Thyroid gland (tissue), 4 donors: Measurements from ENCODE around the gene CEACAM8. TPM values are rescaled to one million over a fixed set of nuclear protein-coding genes. Genes with fewer than 3 reads are reported as not detected.

Experiments used
- DNase-seq, 2 donors: peaks; one replicate each; pipeline ENCODE4 v3.0.0-alpha.2; 2019
- H3K27ac ChIP-seq, 3 donors: fragments of 200-600 bp; sonication (generic); 1 replicate in 2 of 3; 2 replicates in 1 of 3; pipeline ENCODE4 v1.5.1; 2016 to 2019; ENCODE audit warnings: mild to moderate bottlenecking in 1 of 3, moderate library complexity in 1 of 3
- H3K27me3 ChIP-seq: fragments of 200-600 bp; sonication (generic); one replicate; pipeline ENCODE4 v1.5.1; 2019
- H3K36me3 ChIP-seq, 2 donors: fragments of 200-600 bp; sonication (generic); one replicate each; pipeline ENCODE4 v1.5.1; 2016 to 2019
- H3K4me1 ChIP-seq, 2 donors: fragments of 200-600 bp; sonication (generic); one replicate each; pipeline ENCODE4 v1.5.1; 2017 to 2019
- H3K4me3 ChIP-seq, 3 donors: fragments of 200-600 bp; sonication (generic); replicated peaks in 1 of 3; 1 replicate in 2 of 3; 2 replicates in 1 of 3; pipeline ENCODE4 v1.5.1; 2016; ENCODE audit warnings: mild to moderate bottlenecking in 1 of 3
- H3K9me3 ChIP-seq: fragments of 200-600 bp; sonication (generic); one replicate; pipeline ENCODE4 v1.5.1; 2017
- CTCF ChIP-seq, 6 experiments: fragments of 200-600 bp in 3 of 6; fragments of 450-650 bp in 3 of 6; sonication (generic) in 3 of 6; IDR thresholded peaks; one replicate each; pipeline ENCODE4 v1.5.1; 2016 to 2019; ENCODE audit warnings: antibody characterized with exemption in 6 of 6, mild to moderate bottlenecking in 2 of 6, inconsistent platforms in 1 of 6, moderate library complexity in 1 of 6
- POLR2A ChIP-seq, 2 donors: fragments of 450-650 bp; IDR thresholded peaks; one replicate each; pipeline ENCODE4 v1.6.1; 2017; ENCODE audit warnings: antibody characterized with exemption in 2 of 2, mild to moderate bottlenecking in 2 of 2, moderate library complexity in 1 of 2
- WGBS, 2 donors: methylation state at CpG; one replicate each; pipeline ENCODE4 v1.1.5; 2017; 5-methylcytosine and 5-hydroxymethylcytosine counted together
- intact Hi-C: fragments of 100-400 bp; cut with DNase I; formaldehyde crosslinking; loops from one replicate; pipeline ENCODE4 v1.15.1; 2023
- total RNA-seq, 4 donors: library from RNA; depleted of rRNA; stranded (reverse); fragments of >200 nt; gene quantifications; one replicate each; pipeline ENCODE4 v1.2.3, GENCODE V29; 2016

CEACAM8 gene
- total RNA-seq, 4 donors from 2014 or later = not detected

GRCh38 chr19:42589792-42590191, 4.9 kb downstream of the CEACAM8 start:
- WGBS, 2 donors = 90 to 91% methylated on average over 6 to 7 of the region's 7 CpGs
- H3K9me3 ChIP-seq = no peaks in the 10 kb centered on the region
- no peak for DNase-seq
- no peak overlapping the region for H3K27ac ChIP-seq
- TF ChIP-seq POLR2A (IDR thresholded peaks at IDR 0.05) (no peak), CTCF (IDR thresholded peaks at IDR 0.05) (no peak)
- intact Hi-C loops = no loop called here
- H3K27me3 ChIP-seq = no peaks in the 10 kb centered on the region
- H3K4me3 ChIP-seq = no peak overlapping the region
- no peaks in the 10 kb centered on the region for H3K36me3 ChIP-seq
- no peaks in the 10 kb centered on the region for H3K4me1 ChIP-seq

- H3K36me3 ChIP-seq = no peaks in the 10 kb centered on the region
- no peak for TF ChIP-seq POLR2A (IDR thresholded peaks at IDR 0.05)
- TF ChIP-seq CTCF (IDR thresholded peaks at IDR 0.05) = no peak
- H3K4me3 ChIP-seq = no peak overlapping the region
- H3K9me3 ChIP-seq = no peaks in the 10 kb centered on the region
- DNase-seq = no peak
- H3K4me1 ChIP-seq = no peaks in the 10 kb centered on the region
- intact Hi-C loops = no loop called here
- no peak overlapping the region for H3K27ac ChIP-seq
- H3K27me3 ChIP-seq = no peaks in the 10 kb centered on the region
Observed at GRCh38 chr19:42584466-42584865, 10.3 kb downstream of the CEACAM8 start.

GRCh38 chr19:42577016-42577415, 17.7 kb downstream of the CEACAM8 start:
- Histone ChIP-seq H3K9me3 (no peaks in the 10 kb centered on the region), H3K4me1 (no peaks in the 10 kb centered on the region), H3K27ac (no peak overlapping the region), H3K27me3 (no peaks in the 10 kb centered on the region), H3K36me3 (no peaks in the 10 kb centered on the region), H3K4me3 (no peak overlapping the region)
- intact Hi-C loops = no loop called here
- 64 to 78% methylated on average over 1 of the region's 1 CpG for WGBS, 2 donors
- TF ChIP-seq POLR2A (IDR thresholded peaks at IDR 0.05) (no peak), CTCF (IDR thresholded peaks at IDR 0.05) (no peak)
- no peak for DNase-seq

- intact Hi-C loops = no loop called here
- no peaks in the 10 kb centered on the region for H3K36me3 ChIP-seq
- H3K27ac ChIP-seq = no peak overlapping the region
- DNase-seq = no peak
- 53 to 57% methylated on average over 2 of the region's 2 CpGs for WGBS, 2 donors
- H3K9me3 ChIP-seq = no peaks in the 10 kb centered on the region
- TF ChIP-seq POLR2A (IDR thresholded peaks at IDR 0.05) (no peak), CTCF (IDR thresholded peaks at IDR 0.05) (no peak)
- no peaks in the 10 kb centered on the region for H3K27me3 ChIP-seq
- H3K4me3 ChIP-seq = no peak overlapping the region
- H3K4me1 ChIP-seq = no peaks in the 10 kb centered on the region
Observed at GRCh38 chr19:42576241-42576640, 18.5 kb downstream of the CEACAM8 start.

- WGBS, 2 donors = 54 to 72% methylated on average over 1 of the region's 1 CpG
- H3K4me3 ChIP-seq = no peak overlapping the region
- H3K9me3 ChIP-seq = no peaks in the 10 kb centered on the region
- no peaks in the 10 kb centered on the region for H3K4me1 ChIP-seq
- no peaks in the 10 kb centered on the region for H3K36me3 ChIP-seq
- intact Hi-C loops = no loop called here
- H3K27me3 ChIP-seq = no peaks in the 10 kb centered on the region
- no peak for TF ChIP-seq POLR2A (IDR thresholded peaks at IDR 0.05)
- TF ChIP-seq CTCF (IDR thresholded peaks at IDR 0.05) = no peak
- no peak overlapping the region for H3K27ac ChIP-seq
- no peak for DNase-seq
Observed at GRCh38 chr19:42573642-42574041, 21.1 kb downstream of the CEACAM8 start.
